ENCODE measurements around the gene MRPL43.

DNA sequence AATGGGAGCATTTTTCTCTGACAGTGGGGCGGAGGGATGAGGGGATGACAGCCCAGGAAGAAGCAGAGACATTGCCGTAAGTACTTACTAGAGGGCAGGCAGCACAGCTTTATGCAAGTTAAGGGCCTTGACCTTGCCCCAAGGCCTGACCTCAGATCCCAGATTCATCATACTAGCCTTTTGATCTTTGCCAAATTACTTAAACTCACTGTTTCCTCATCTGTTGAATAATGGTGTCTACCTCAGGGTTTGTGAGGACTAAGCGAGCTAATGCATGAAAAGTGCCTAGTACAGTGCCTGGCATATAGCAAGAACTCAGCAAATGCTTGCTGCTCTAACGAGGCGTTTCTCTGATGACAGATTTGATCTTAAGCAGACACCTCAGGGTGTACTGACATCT lies 21.5 kb downstream of the MRPL43 start:
- TF ChIP-seq EP300 (IDR thresholded peaks at IDR 0.05), result no peak
- TF ChIP-seq, protein P1, sequence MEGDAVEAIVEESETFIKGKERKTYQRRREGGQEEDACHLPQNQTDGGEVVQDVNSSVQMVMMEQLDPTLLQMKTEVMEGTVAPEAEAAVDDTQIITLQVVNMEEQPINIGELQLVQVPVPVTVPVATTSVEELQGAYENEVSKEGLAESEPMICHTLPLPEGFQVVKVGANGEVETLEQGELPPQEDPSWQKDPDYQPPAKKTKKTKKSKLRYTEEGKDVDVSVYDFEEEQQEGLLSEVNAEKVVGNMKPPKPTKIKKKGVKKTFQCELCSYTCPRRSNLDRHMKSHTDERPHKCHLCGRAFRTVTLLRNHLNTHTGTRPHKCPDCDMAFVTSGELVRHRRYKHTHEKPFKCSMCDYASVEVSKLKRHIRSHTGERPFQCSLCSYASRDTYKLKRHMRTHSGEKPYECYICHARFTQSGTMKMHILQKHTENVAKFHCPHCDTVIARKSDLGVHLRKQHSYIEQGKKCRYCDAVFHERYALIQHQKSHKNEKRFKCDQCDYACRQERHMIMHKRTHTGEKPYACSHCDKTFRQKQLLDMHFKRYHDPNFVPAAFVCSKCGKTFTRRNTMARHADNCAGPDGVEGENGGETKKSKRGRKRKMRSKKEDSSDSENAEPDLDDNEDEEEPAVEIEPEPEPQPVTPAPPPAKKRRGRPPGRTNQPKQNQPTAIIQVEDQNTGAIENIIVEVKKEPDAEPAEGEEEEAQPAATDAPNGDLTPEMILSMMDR (IDR thresholded peaks at IDR 0.05), result no peak

Measured in ovary (tissue), 3 donors.